NCI-H748 treated with DMSO at 0.1 percent for 48 hours (cell line): Measurements from ENCODE around the gene FGFR2.
A peak's percentile ranks its signal among the peaks of the same experiment; 100 is the strongest.

Experiments used
- DNase-seq: peaks from one replicate; lab custom pipeline; 2025; lab: John Stamatoyannopoulos, UW

The FGFR2 gene

GRCh38 chr10:121610798-121611323 is 12.6 kb upstream of the FGFR2 start:
- DNase-seq, result no peak

GRCh38 chr10:121609426-121610380 is 11.5 kb upstream of the FGFR2 start:
- DNase-seq, result no peak

DNA sequence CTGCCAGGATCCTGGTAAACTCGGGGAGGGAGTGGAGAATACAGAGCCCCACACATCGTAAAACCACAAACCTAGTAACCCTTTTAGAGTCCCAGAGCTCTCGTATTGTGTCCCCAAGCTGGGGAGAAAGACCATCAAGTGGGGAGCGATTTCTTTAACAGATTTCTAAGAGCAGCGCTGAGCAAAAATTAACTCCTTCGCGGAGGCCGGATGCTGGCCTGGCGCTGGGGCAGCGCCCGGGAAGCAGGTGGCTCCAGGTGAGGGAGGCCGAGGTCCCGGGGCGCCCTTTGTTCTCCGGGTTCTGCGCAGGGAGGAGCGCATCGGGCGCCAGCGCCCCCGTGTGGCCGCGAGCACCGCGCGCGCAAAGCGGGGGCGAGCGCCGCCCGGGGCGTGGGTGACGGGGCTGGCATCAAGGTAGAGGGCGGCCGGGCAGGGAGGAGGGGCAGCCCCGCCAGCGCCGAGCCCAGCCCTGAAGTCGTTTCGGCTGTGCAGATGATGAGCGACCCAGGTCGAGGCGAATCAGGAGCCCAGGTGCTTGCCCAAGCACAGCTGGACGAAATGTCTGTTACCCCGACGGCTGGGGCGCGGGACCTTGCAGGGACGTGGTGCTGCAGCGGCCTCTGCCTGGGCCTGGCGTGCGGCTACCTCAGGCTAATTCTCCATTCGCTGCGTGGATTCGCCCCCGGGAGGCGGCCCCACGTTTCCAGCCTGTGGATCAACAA is 10.4 kb upstream of the FGFR2 start:
- peak; percentile 10 for DNase-seq

- DNase-seq, result no peak
Measured at GRCh38 chr10:121607310-121608055, 9.2 kb upstream of the FGFR2 start.

GRCh38 chr10:121605708-121606107 is 7.5 kb upstream of the FGFR2 start:
- no peak for DNase-seq

DNA sequence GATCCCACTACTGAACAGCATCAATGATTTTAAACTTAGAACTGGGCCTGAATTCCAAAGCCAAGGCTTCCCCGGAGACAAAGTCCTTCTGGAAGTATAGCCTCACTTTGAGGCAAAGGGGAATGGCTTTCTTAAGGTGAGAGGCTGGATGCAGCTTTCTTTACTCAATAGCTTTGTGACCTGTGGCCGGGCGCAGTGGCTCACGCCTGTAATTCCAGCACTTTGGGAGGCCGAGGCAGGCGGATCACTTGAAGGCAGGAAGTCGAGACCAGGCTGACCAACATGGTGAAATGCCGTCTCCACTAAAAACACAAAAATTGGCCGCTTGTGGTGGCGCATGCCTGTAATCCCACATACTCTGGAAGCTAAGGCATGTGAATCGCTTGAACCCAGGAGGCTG is 3.2 kb upstream of the FGFR2 start:
- no peak for DNase-seq

- DNase-seq, result no peak
Measured at GRCh38 chr10:121600611-121601010, 2.4 kb upstream of the FGFR2 start.

DNA sequence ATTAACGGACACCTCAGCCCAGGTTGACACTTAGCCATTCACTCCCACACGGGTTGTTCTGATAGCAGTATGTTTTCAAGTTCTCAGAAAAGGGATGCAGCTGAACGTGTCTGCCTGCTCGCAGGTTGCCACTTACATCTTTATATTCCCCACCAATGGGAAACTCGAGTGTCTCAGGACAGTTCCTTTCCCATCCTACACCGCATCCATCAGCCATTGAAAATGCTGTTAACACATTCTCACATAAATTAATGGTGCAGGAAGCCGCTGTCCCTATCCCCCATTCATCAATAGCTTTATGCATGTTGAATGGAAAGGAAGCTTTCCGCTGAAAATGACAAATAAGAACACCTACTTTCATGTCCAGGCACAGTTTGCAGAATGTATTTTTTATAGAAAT is 1.7 kb upstream of the FGFR2 start:
- no peak for DNase-seq

- DNase-seq, result no peak
Measured at GRCh38 chr10:121597504-121598262, 561 bp downstream of the FGFR2 start.

GRCh38 chr10:121596689-121597503 is 1.3 kb downstream of the FGFR2 start:
- no peak for DNase-seq

DNA sequence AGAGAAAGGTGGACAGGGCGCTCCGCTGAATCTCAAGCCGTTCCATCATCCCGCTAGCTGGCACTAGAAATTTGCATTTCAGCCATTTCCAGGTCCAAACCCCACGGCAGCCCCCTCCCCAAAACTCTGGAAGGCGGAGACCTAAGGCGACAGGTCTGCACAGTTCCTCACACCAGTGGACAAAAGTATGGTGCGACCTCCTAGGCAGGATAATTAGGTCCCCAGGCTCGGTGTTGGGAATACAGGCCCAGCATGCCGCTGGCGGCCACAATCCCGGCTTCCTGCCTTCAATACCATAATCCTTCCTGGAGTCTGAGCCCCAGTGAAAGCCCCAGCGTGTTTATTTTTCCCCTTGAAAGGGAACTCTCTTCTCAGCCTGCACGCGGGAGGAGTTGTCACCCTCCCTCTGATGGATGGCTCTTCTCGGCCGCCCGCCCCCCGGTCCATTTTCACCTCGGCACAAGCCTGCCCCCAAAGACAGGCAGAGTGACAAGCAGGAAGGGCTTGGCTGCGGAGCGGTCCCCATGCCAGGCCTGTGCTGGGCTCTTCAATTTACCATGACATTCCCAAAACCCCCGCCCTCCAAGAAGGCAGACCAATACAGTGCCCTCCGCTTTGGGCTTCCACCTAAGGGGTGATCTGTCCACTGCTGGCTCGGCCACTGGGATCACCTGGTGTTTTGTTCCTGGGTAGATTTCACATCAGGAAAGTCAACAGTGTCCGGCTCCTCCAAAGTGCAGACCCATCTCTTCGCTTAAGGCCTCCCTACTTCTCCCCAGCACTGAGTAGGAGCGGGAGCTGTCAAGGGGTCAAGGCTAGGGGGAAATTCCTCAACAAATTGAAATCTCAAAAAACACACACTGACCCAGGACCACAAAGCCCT is 2.2 kb downstream of the FGFR2 start:
- no peak for DNase-seq

DNA sequence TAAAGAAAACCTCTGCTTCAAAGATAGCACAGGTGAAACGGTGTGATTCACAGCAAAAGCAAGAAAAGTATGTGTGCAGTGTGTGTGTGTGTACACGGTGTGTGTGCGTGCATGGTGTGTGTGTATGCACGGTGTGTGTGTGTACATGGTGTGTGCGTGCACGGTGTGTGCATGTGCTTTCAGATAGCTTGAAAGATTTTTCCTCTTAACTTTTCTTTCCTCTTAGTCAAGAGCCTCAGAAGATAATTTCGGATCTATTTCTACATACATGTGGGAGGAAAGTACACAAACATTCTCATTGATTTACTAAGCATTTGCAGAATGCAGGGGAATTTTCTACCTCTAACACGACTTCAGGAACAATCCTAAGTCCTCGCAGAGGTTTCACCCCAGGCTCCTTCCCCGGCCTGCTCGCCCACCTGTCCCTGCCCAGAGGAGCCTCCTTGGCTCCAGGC is 2.9 kb downstream of the FGFR2 start:
- DNase-seq, result no peak

- no peak for DNase-seq
Measured at GRCh38 chr10:121594623-121595350, 3.5 kb downstream of the FGFR2 start.

DNA sequence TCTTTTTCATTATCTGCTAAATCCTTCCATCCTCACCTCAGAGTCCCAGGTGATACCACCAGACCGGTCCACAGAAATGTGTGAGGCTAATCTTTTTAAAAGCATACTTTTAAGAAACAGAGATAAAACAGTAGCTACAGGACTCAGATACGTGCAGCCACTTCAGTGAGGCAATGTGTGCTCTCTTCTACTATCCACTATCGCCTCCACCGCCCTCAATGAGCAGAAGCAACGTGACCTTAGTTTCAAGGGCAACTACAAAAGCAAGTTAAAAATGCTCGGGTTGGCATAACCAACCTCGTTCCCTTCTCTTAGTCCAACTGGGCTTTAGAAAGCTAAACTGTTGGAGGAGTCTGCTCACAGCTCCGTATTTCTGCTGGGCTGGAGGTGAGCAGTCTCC is 4.2 kb downstream of the FGFR2 start:
- DNase-seq, result no peak

GRCh38 chr10:121593281-121594075 is 4.8 kb downstream of the FGFR2 start:
- DNase-seq, result no peak

DNA sequence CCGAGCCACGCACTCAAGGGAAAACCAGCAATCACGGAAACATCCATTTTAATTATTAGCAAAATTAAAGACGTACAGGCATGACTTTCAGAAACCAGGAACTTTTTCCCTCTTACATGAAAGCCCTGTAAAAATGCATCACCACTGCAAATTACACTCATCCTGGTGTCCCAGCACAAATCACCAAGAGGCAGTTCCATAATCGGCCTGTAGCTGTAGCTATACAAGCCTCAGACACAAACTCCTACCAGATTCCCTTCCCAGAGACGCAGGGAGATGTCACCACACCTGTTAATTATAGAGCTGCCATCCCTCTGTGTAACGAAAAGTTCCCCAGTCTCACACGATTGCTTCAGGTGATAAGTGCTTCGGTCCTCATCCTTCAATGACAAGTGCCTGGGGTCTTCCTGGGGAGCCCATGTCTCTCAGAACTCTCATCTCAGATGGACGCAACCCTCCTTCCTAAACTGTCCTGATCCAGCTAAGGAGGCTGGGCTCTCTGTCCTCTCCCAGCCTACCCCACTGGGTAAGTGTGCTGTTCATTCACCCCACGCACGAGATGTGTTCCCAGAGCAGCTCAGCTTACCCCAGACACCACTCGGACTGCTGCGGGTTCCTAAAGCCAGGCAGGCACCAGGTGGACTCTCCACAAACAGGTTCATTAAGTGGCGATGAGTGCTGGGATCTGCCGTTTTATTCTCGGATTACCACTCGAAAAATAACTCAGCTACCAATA is 5.9 kb downstream of the FGFR2 start:
- DNase-seq, result no peak

DNA sequence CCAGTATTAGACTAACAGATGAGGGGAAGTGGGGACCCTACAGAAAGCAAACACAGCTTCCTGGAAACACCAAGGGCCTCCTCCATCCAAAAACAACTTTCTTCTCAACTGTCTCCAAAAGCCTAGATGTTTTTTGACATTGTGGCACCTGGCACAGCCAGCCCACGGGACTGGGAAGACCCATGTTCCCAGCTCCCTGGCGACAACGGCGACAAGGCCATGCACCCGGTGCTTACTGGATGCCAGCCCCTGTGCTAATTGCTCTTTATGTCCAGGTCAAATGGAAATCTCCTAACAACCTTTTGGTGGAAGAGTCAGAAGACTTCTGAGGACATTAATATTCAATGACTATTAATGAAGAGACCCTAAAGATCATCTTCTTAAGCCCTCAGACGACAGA is 7.1 kb downstream of the FGFR2 start:
- no peak for DNase-seq
